ENCODE data around the gene HAAO. TPM values are rescaled to one million over a fixed set of nuclear protein-coding genes. Genes with fewer than 3 reads are reported as not detected.

Gene HAAO
- total and polyA plus RNA-seq, 2 of the 8 experiments (the other 6 are each of a cell fraction or from before 2014, with no cell fraction given): 2.5 to 7.0 TPM

- TF ChIP-seq GABPA (IDR thresholded peaks at IDR 0.05; ENCODE audit: borderline replicate concordance, insufficient read depth, low read length) (no peak), CBX5 (IDR thresholded peaks at IDR 0.05; ENCODE audit: low read depth, low read length) (no peak), FOSL1 (IDR thresholded peaks at IDR 0.05; ENCODE audit: insufficient read depth, low read depth, low read length) (no peak), BRCA1 (IDR thresholded peaks at IDR 0.05; ENCODE audit: low read depth, low read length) (no peak), SAP30 (IDR thresholded peaks at IDR 0.05; ENCODE audit: insufficient read depth, insufficient replicate concordance, low read length) (no peak), ASH2L (IDR thresholded peaks at IDR 0.05; ENCODE audit: low read length) (peak; percentile 70), RNF2 (IDR thresholded peaks at IDR 0.05; ENCODE audit: borderline replicate concordance, low read depth, low read length, missing control alignments, poor library complexity, severe bottlenecking) (no peak), EGR1 (IDR thresholded peaks at IDR 0.05; ENCODE audit: borderline replicate concordance, low read depth, low read length) (no peak), KDM5A (IDR thresholded peaks at IDR 0.05; ENCODE audit: low read length) (no peak), POU5F1 (IDR thresholded peaks at IDR 0.05; ENCODE audit: low read depth, low read length) (no peak), POLR2A (IDR thresholded peaks at IDR 0.05; ENCODE audit: control extremely low read depth in 1 of 2, low read depth in 2 of 2, low read length in 2 of 2) (peak in 1 of 2 experiments; percentile 44; a peak in 1 of 3 replicates), SRF (IDR thresholded peaks at IDR 0.05; ENCODE audit: low read depth, low read length) (no peak), BCL11A (IDR thresholded peaks at IDR 0.05; ENCODE audit: low read depth in 2 of 2, low read length in 2 of 2) (no peak), SIRT6 (IDR thresholded peaks at IDR 0.05; ENCODE audit: low read length) (no peak), EP300 (IDR thresholded peaks at IDR 0.05; ENCODE audit: borderline replicate concordance in 1 of 2, low read depth in 2 of 2, low read length in 2 of 2) (no peak), NANOG (IDR thresholded peaks at IDR 0.05; ENCODE audit: insufficient read depth, low read depth, low read length, poor library complexity, severe bottlenecking) (no peak), MAFK (IDR thresholded peaks at IDR 0.05; ENCODE audit: low read depth, low read length) (no peak)
- TF ChIP-seq, protein P1, sequence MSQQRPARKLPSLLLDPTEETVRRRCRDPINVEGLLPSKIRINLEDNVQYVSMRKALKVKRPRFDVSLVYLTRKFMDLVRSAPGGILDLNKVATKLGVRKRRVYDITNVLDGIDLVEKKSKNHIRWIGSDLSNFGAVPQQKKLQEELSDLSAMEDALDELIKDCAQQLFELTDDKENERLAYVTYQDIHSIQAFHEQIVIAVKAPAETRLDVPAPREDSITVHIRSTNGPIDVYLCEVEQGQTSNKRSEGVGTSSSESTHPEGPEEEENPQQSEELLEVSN (IDR thresholded peaks at IDR 0.05): peak; percentile 36; the same call in 1 of the 2 replicates
- TF ChIP-seq, protein P2, sequence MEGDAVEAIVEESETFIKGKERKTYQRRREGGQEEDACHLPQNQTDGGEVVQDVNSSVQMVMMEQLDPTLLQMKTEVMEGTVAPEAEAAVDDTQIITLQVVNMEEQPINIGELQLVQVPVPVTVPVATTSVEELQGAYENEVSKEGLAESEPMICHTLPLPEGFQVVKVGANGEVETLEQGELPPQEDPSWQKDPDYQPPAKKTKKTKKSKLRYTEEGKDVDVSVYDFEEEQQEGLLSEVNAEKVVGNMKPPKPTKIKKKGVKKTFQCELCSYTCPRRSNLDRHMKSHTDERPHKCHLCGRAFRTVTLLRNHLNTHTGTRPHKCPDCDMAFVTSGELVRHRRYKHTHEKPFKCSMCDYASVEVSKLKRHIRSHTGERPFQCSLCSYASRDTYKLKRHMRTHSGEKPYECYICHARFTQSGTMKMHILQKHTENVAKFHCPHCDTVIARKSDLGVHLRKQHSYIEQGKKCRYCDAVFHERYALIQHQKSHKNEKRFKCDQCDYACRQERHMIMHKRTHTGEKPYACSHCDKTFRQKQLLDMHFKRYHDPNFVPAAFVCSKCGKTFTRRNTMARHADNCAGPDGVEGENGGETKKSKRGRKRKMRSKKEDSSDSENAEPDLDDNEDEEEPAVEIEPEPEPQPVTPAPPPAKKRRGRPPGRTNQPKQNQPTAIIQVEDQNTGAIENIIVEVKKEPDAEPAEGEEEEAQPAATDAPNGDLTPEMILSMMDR (IDR thresholded peaks at IDR 0.05; ENCODE audit: control extremely low read depth in 1 of 3, insufficient read depth in 1 of 3, low read depth in 1 of 3, low read length in 3 of 3): no peak
These were observed 18.8 kb upstream of the HAAO start (continued) for GRCh38 chr2:42810971-42811811.

Data from H1 (cell line).